ENCODE data around the gene CDH26.

DNA sequence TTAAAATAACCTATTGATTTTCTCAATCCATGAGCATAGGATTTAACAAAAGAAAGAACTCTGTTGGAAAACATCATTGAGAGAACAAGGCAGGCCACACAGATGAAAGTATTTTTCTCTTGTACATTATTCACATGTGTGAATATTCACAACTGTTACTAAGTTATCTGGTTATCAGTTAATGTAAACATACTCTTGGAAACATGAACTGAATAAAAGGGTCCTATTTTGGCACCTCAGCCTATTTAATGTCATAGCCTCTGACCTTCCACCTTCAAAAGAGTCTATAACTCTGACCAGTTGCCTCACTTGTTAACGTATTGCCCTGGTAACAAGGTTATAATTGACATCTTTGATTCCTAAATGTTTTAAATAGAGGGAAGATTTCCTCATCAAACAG lies 32.9 kb upstream of the CDH26 start:
- TF ChIP-seq EZH2phosphoT487 (IDR thresholded peaks at IDR 0.05; ENCODE audit: insufficient read depth, low read depth) = no peak
- TF ChIP-seq EZH2 (IDR thresholded peaks at IDR 0.05; ENCODE audit: insufficient read depth, poor library complexity, severe bottlenecking) = no peak

Data from GM23248 (cell line).